PC-3 (cell line): ENCODE measurements around the gene LRRFIP1. TPM values are rescaled to one million over a fixed set of nuclear protein-coding genes. Genes with fewer than 3 reads are reported as not detected.

Source experiments
- ATAC-seq: fragments of 200-7000 bp; cut with Tn5 transposase; 2 replicates; pipeline ENCODE4 v1.9.1; 2020; ENCODE audit warnings: mild to moderate bottlenecking, moderate library complexity
- BruUV-seq: library from RNA; stranded (reverse); fragments of 400-500 nt; replicated peaks from 2 replicates; lab custom pipeline; 2021; lab: Mats Ljungman, UMichigan
- CTCF ChIA-PET: fragments of 300-600 bp; sonication (Branson Sonifier 250); formaldehyde crosslinking; loops from one replicate; lab custom pipeline; 2022; ENCODE audit warnings: antibody characterized with exemption; lab: Charles Lee
- POLR2A ChIA-PET: fragments of 300-600 bp; sonication (Branson Sonifier 250); formaldehyde crosslinking; loops from one replicate; lab custom pipeline; 2022; ENCODE audit warnings: antibody characterized with exemption; ENCODE audit not compliant: unreplicated experiment; lab: Charles Lee
- DNase-seq: peaks from one replicate; pipeline ENCODE4 v3.0.0-alpha.2; 2015
- H2AFZ ChIP-seq: fragments of 300-600 bp; sonication (generic); 2 replicates; pipeline ENCODE4 v1.6.0; 2016; ENCODE audit warnings: antibody characterized with exemption, low read length
- H3F3A ChIP-seq: fragments of 300-600 bp; sonication (generic); one replicate; pipeline ENCODE4 v1.6.0; 2017; ENCODE audit warnings: antibody characterized with exemption, low read length, control low read depth, mild to moderate bottlenecking; ENCODE audit not compliant: unreplicated experiment
- H3K27ac ChIP-seq: fragments of 300-600 bp; sonication (generic); 2 replicates; pipeline ENCODE4 v1.5.1; 2016; ENCODE audit warnings: mild to moderate bottlenecking, low read length
- H3K27me3 ChIP-seq: fragments of 300-600 bp; sonication (generic); 2 replicates; pipeline ENCODE4 v1.6.1; 2016; ENCODE audit warnings: low read length, mixed read lengths
- H3K36me3 ChIP-seq: fragments of 300-600 bp; sonication (generic); 2 replicates; pipeline ENCODE4 v1.6.1; 2016; ENCODE audit warnings: low read depth, mixed run types, low read length, mixed read lengths
- H3K4me1 ChIP-seq: fragments of 300-600 bp; sonication (generic); 2 replicates; pipeline ENCODE4 v1.5.1; 2016; ENCODE audit warnings: low read length; ENCODE audit not compliant: insufficient read depth
- H3K4me2 ChIP-seq: fragments of 300-600 bp; sonication (generic); 2 replicates; pipeline ENCODE4 v1.6.0; 2016; ENCODE audit warnings: low read length
- H3K4me3 ChIP-seq: fragments of 300-600 bp; sonication (generic); 2 replicates; pipeline ENCODE4 v1.5.1; 2016; ENCODE audit warnings: mild to moderate bottlenecking, low read length, mixed read lengths
- H3K79me2 ChIP-seq: fragments of 300-600 bp; sonication (generic); 2 replicates; pipeline ENCODE4 v1.6.1; 2017; ENCODE audit warnings: low read length, mixed read lengths
- H3K9ac ChIP-seq: fragments of 300-600 bp; sonication (generic); 2 replicates; pipeline ENCODE4 v1.6.0; 2016; ENCODE audit warnings: mild to moderate bottlenecking, low read length
- H3K9me2 ChIP-seq: fragments of 300-600 bp; sonication (generic); replicated peaks from 2 replicates; pipeline ENCODE4 v1.6.1; 2016; ENCODE audit warnings: mixed run types, low read length, mixed read lengths
- H3K9me3 ChIP-seq: fragments of 300-600 bp; sonication (generic); 2 replicates; pipeline ENCODE4 v1.6.1; 2016; ENCODE audit warnings: low read length, mixed read lengths
- H4K20me1 ChIP-seq: fragments of 300-600 bp; sonication (generic); 2 replicates; pipeline ENCODE4 v1.6.1; 2016; ENCODE audit warnings: low read length, mixed read lengths
- CTCF ChIP-seq: fragments of 300-600 bp; sonication (generic); conservative IDR thresholded peaks from 2 replicates; pipeline ENCODE4 v1.5.1; 2017; ENCODE audit warnings: antibody characterized with exemption, low read depth, mild to moderate bottlenecking, low read length
- EZH2 ChIP-seq: fragments of 300-600 bp; sonication (generic); IDR thresholded peaks from one replicate; pipeline ENCODE4 v1.6.1; 2017; ENCODE audit warnings: antibody characterized with exemption, mild to moderate bottlenecking, low read length; ENCODE audit not compliant: unreplicated experiment
- EZH2phosphoT487 ChIP-seq: fragments of 300-600 bp; sonication (generic); IDR thresholded peaks from 2 replicates; pipeline ENCODE4 v1.6.1; 2018; ENCODE audit warnings: mild to moderate bottlenecking, antibody characterized with exemption, low read length, borderline replicate concordance
- intact Hi-C: fragments of 100-400 bp; cut with micrococcal nuclease; formaldehyde crosslinking; loops from 2 replicates; pipeline ENCODE4 v1.9.0; 2023
- total RNA-seq: library from RNA; depleted of rRNA; stranded (reverse); fragments of >200 nt; gene quantifications from 2 replicates; pipeline ENCODE4 v1.2.3, GENCODE V29; 2014

The LRRFIP1 gene
- total RNA-seq, 1 experiment from 2014 or later, result 87.8 TPM

- ATAC-seq, result no peak
- H3K79me2 ChIP-seq, result no peaks in the 10 kb centered on the region
- H3K4me3 ChIP-seq, result no peak overlapping the region
- H3K9me3 ChIP-seq, result no peaks in the 10 kb centered on the region
- intact Hi-C loops, result loop anchor here (10.0 kb wide), 1 partner anchor 133 kb away; no protein-coding TSS in a partner anchor
- H3K4me1 ChIP-seq, result 0 out of 2 replicates have a peak, but pooled peaks cover 4% of the 10 kb centered on the region
- no peak overlapping the region for H3K27ac ChIP-seq
- DNase-seq, result no peak
- H3F3A ChIP-seq, result no peaks in the 10 kb centered on the region
- H3K27me3 ChIP-seq, result no peaks in the 10 kb centered on the region
- no peaks in the 10 kb centered on the region for H3K9me2 ChIP-seq
- BruUV-seq, result no TSS peak
- H2AFZ ChIP-seq, result no peak overlapping the region
- H4K20me1 ChIP-seq, result no peaks in the 10 kb centered on the region
- POLR2A ChIA-PET, result no interaction called here
- CTCF ChIA-PET, result no interaction called here
- H3K36me3 ChIP-seq, result no peaks in the 10 kb centered on the region
- H3K9ac ChIP-seq, result no peak overlapping the region
- H3K4me2 ChIP-seq, result no peak overlapping the region
- TF ChIP-seq EZH2 (no peak), CTCF (0 out of 2 replicates have a peak, but pooled peaks have one; percentile 10), EZH2phosphoT487 (no peak)
Measured at GRCh38 chr2:237601453-237602116, 25.8 kb upstream of the LRRFIP1 start.

- BruUV-seq, result no TSS peak
- no peak for ATAC-seq
Measured at GRCh38 chr2:237602409-237602808, 25.0 kb upstream of the LRRFIP1 start.

More at GRCh38 chr2:237602409-237602808, 25.0 kb upstream of the LRRFIP1 start:
- Histone ChIP-seq H2AFZ (no peak overlapping the region), H4K20me1 (no peaks in the 10 kb centered on the region), H3F3A (no peaks in the 10 kb centered on the region), H3K36me3 (no peaks in the 10 kb centered on the region), H3K4me3 (no peak overlapping the region), H3K27ac (no peak overlapping the region), H3K27me3 (no peaks in the 10 kb centered on the region), H3K9ac (no peak overlapping the region), H3K4me2 (no peak overlapping the region), H3K79me2 (no peaks in the 10 kb centered on the region), H3K9me3 (no peaks in the 10 kb centered on the region), H3K4me1 (0 out of 2 replicates have a peak, but pooled peaks cover 4% of the 10 kb centered on the region), H3K9me2 (no peaks in the 10 kb centered on the region)
- TF ChIP-seq EZH2phosphoT487 (no peak), EZH2 (no peak), CTCF (no peak)
- intact Hi-C loops, result loop anchor here (10.0 kb wide), 1 partner anchor 132 kb away; no protein-coding TSS in a partner anchor
- ChIA-PET POLR2A (no interaction called here), CTCF (no interaction called here)
- no peak for DNase-seq
